ENCODE measurements around the gene DLG2.

DLG2 gene

DNA sequence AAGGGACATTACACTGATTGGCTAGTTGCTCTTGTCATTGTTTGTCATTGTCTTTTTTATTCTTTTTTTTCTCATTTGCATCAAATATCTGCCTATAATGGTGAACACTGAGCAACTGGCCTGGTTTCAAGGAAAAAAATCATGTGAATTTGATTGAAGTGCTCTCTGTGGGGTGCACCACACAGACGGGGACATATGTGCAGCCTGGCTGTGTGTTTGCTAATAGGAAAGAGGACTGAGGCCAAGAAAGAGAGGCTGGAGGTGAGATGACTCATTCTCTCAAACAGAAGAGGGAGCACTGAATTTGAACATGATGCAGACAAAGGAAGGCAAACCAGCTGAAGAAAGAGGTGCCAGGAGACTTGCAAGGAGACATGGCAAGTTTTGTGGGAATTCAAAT is 1656.1 kb downstream of the DLG2 start:
- no peak for ATAC-seq (replicated peaks)
- DNase-seq: no peak
- Mint-ChIP-seq H3K36me3 (no peaks in the 10 kb centered on the region), H3K4me1 (no peaks in the 10 kb centered on the region), H3K4me3 (no peak overlapping the region), H3K27me3 (no peaks in the 10 kb centered on the region), H3K27ac (no peak overlapping the region), H3K9me3 (no peaks in the 10 kb centered on the region)

DNA sequence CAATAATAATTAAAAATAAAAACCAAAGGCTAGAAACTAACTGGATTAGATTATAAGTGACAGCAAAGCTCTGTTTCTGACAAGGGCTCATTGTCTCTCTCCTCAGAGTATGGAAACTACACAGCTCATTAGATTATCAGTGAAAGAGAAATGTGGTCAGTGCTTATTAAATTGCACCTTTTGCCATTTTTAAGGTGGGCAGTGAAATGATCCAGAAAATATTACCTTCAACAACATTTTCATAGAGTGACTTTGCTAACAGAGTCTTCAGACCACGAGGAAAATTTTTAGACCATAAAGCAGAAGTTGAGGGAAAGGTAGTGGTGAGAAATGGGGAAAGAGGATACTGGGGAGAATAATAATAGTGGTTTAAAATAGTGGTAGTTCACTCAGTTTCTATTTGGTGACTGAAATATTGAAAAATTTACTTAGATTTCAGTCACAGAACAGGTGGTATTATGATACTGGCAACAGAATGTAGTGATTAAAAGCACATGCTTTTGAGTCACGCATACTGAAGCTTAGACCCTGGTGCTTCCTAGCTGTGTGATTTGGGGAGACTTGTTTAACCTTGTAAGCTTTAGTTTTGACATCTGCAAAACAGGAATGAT is 1657.0 kb downstream of the DLG2 start:
- H3K27me3 Mint-ChIP-seq: no peaks in the 10 kb centered on the region
- no peak overlapping the region for H3K4me3 Mint-ChIP-seq
- H3K36me3 Mint-ChIP-seq: no peaks in the 10 kb centered on the region
- no peaks in the 10 kb centered on the region for H3K9me3 Mint-ChIP-seq
- H3K27ac Mint-ChIP-seq: no peak overlapping the region
- no peak for DNase-seq
- H3K4me1 Mint-ChIP-seq: no peaks in the 10 kb centered on the region
- peak; percentile 57 for ATAC-seq (replicated peaks)

DNA sequence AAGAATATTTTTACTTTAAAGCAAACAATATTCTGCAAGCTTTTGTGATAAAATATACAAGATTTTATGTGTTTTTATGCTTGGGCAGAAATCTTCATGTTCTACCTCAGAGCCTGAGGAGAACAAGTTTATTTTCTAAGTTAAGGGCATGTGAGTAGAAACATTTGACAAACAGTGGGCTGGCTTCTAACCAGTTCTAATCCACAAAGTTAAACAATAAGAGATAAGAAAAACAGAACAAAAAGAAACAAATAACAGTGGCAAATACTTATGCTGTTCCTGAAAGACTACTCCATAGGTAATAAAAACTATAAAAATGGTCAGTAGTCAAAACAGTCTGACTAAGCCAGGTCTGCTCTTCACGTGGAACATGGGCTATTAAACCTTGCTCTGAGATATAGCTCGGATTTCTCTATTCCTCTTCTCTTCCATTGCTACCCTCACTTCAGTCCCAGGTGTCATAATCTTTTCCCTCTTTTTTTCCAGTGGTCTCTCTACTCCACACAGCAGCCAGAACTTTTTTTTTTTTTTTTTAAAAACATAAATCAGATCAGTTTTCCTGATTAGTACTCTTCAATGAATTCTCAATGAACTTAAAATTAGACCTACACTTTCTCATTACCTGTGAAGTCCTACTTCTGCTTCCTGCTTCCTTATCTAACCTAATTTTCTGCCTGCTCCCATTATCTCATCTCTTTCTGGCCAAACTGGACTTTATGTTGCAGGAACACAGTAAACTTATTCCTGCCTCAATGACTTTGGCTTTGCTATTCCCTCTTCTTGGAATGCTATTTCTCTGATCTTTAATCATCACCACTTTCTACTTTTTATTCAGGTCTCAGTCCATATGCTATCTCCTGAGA is 1669.9 kb downstream of the DLG2 start:
- DNase-seq (no peak), ATAC-seq (replicated peaks) (no peak)
- Mint-ChIP-seq H3K9me3 (no peaks in the 10 kb centered on the region), H3K27me3 (no peaks in the 10 kb centered on the region), H3K4me1 (no peaks in the 10 kb centered on the region), H3K4me3 (no peak overlapping the region), H3K27ac (no peak overlapping the region), H3K36me3 (no peaks in the 10 kb centered on the region)

DNA sequence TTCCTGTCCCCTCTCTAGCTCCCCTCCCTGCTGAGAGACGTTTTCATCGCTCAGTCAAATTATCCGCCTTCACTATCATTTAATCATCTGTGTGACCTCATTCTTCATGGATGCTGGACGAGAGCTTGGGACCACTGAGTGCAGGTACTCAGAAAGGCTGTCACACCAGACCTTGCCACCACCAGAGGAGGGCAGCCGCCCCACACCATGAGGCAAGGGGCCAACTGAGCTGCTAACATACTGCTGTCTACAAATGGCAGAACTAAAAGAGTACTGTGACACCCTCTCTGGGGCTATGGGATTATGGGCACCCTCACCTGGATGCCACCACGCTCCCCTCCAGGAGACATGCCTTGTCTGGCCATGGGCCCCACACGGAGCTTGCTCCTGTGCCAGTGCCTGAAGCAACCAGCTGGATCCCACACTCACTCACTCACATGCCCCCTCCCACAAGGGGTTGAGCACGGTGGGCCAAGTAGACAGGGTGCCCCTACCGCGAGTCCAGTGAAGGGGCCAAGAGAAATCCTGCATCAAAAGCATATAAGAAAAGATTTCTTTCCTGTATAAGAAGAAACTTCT is 1670.9 kb downstream of the DLG2 start:
- Mint-ChIP-seq H3K27ac (no peak overlapping the region), H3K36me3 (no peaks in the 10 kb centered on the region), H3K4me1 (no peaks in the 10 kb centered on the region), H3K4me3 (no peak overlapping the region), H3K27me3 (no peaks in the 10 kb centered on the region), H3K9me3 (peaks cover 0 to 2% of the 10 kb centered on the region in 2 donors)
- DNase-seq (no peak), ATAC-seq (replicated peaks) (no peak)

DNA sequence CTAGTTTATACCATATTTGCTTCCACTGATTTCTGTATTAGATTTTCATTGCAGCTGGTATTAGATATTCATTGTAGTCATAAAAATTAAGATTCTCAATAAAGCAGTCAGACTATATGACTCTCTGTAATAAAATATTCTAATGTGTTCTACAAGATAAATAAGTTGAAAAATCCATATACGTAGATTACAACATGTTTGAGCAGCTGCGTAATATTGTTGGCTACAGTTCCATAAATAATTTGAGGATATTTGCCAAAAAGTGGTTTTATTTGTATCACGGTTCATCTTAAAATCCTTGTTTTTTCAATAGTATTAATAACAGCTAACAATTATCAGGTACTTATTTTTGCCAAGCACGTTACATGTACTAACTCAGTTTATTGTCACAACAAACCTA is 1672.4 kb downstream of the DLG2 start:
- no peak for DNase-seq
- peaks cover 0 to 2% of the 10 kb centered on the region in 2 donors for H3K9me3 Mint-ChIP-seq
- no peak overlapping the region for H3K4me3 Mint-ChIP-seq
- ATAC-seq (replicated peaks): no peak
- H3K27me3 Mint-ChIP-seq: no peaks in the 10 kb centered on the region
- no peaks in the 10 kb centered on the region for H3K36me3 Mint-ChIP-seq
- no peak overlapping the region for H3K27ac Mint-ChIP-seq
- H3K4me1 Mint-ChIP-seq: no peaks in the 10 kb centered on the region

DNA sequence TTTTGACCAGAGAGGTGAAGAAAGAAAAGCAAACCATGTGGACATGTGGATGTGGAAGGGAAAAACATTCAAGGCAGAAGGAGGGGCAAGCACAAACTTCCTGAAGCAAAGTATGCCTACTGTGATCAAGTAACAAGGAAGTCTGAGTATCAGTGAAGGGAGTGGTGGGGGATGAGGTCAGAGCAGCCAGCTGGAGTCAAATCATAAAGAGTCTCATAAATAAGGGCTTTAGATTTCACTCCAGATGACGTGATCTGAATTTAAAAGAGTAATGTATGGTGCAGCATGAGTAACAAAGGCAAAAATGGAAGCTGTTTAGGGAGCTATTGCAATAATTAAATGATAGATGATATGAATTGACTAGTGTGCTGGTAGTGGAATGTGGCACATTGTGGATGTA is 1675.6 kb downstream of the DLG2 start:
- no peak for ATAC-seq (replicated peaks)
- no peaks in the 10 kb centered on the region for H3K4me1 Mint-ChIP-seq
- H3K4me3 Mint-ChIP-seq: no peak overlapping the region
- no peaks in the 10 kb centered on the region for H3K27me3 Mint-ChIP-seq
- no peak overlapping the region for H3K27ac Mint-ChIP-seq
- no peak for DNase-seq
- H3K36me3 Mint-ChIP-seq: no peaks in the 10 kb centered on the region
- peaks cover 0 to 2% of the 10 kb centered on the region in 2 donors for H3K9me3 Mint-ChIP-seq

DNA sequence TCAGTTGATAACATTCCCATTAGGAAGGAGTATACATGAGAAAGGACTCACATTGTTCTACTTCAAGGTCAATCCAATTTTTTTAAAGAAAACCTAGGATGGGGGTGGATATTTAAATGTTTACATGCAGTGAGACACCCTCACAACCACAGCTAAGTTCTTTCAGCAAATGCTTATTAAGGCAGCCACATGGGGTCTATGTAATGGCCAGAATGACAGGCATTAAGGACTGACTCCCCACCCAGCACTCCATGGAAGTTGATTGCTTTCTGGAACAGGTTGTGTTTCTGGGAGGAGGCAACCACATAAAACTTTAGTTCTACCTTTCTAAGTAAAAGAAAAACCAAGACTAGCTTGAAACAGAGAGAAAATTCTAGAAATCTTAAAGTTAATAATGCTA is 1678.9 kb downstream of the DLG2 start:
- no peak for ATAC-seq (replicated peaks)
- Mint-ChIP-seq H3K36me3 (no peaks in the 10 kb centered on the region), H3K4me1 (no peaks in the 10 kb centered on the region), H3K27ac (no peak overlapping the region), H3K27me3 (no peaks in the 10 kb centered on the region), H3K9me3 (peaks cover 0 to 4% of the 10 kb centered on the region in 2 donors), H3K4me3 (no peak overlapping the region)
- no peak for DNase-seq

DNA sequence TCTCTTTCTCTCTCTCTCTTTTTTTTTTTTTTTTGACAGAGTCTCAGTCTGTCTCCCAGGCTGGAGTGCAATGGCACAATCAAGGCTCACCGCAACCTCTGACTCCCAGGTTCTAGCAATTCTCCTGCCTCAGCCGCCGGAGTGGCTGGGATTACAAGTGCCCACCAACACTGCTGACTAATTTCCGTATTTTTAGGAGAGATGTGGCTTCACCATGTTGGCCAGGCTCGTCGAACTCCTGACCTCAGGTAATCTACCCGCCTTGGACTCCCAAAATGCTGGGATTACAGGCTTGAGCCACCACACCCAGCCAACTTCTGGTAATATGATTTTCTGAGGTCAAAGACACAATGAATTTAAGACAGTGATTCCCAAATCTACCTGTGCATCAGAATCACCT is 1681.2 kb downstream of the DLG2 start:
- no peaks in the 10 kb centered on the region for H3K4me1 Mint-ChIP-seq
- ATAC-seq (replicated peaks): no peak
- H3K36me3 Mint-ChIP-seq: no peaks in the 10 kb centered on the region

DNA sequence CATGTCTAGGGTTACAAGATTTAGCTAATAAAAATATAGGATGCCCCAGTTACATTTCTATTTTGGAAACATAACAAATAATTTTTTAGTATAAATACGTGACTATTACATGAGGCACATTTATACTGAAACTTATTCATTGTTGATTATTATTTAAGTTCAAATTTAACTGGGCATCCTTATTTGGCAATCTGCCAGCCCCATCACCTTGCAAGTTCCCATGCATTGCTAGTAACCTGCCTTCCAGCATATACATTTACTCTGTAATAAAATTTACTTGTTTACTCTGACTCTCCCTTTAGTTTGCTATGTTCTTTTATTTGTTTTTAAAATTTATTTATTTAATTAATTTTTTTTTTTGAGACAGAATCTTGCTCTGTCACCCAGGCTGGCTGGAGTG is 1686.1 kb downstream of the DLG2 start:
- no peak for ATAC-seq (replicated peaks)
- no peak overlapping the region for H3K4me3 Mint-ChIP-seq
- peaks cover 0 to 1% of the 10 kb centered on the region in 2 donors for H3K9me3 Mint-ChIP-seq
- H3K36me3 Mint-ChIP-seq: no peaks in the 10 kb centered on the region
- no peak for DNase-seq
- H3K4me1 Mint-ChIP-seq: peaks cover 0 to 1% of the 10 kb centered on the region in 2 donors
- no peak overlapping the region for H3K27ac Mint-ChIP-seq
- no peaks in the 10 kb centered on the region for H3K27me3 Mint-ChIP-seq

More for the DNA sequence above, 1681.2 kb downstream of the DLG2 start:
- no peak for DNase-seq
- Mint-ChIP-seq H3K27me3 (no peaks in the 10 kb centered on the region), H3K27ac (no peak overlapping the region), H3K4me3 (no peak overlapping the region), H3K9me3 (peaks cover 0 to 1% of the 10 kb centered on the region in 2 donors)

DNA sequence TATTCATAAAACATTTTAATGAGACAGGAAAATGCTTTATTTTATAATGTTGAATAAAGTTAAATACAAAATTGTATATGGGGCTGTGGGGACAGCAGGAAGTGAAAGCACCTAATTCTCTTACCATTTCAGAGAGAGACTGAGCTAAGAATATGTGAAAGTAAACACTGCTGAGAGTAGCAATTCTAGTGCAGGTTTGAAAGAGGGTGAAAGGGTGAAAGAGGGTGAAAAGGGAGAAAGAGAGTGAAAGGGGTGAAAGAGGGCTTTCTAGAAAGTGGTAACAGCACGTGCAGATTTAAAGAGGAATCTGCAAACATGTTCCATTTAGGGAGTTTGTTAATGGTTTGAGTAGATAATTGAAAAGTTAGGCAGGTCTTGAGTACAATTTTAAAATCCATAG is 1689.0 kb downstream of the DLG2 start:
- Mint-ChIP-seq H3K27ac (no peak overlapping the region), H3K9me3 (no peaks in the 10 kb centered on the region), H3K27me3 (no peaks in the 10 kb centered on the region), H3K4me3 (no peak overlapping the region), H3K4me1 (peaks cover 0 to 1% of the 10 kb centered on the region in 2 donors), H3K36me3 (no peaks in the 10 kb centered on the region)
- no peak for ATAC-seq (replicated peaks)
- DNase-seq: no peak

DNA sequence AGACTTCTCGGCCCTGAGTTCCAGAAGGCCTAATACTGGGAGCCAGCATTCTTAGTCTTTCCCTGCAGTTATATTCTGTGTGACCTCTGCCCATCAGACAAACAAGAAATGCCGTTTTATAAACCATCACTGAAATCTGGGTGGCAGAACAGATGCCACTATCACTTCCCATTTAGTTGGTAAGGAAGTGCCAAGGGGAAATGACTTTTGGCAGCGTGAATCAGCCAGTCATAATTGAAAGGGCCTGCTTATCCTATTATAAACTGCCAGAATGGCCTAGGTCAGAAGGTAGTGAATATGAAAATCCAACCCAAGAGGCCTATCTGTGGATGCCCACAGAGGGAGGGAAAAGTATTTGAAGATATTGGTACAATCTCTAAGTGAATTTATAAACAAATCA is 1694.1 kb downstream of the DLG2 start:
- no peak overlapping the region for H3K27ac Mint-ChIP-seq
- no peak overlapping the region for H3K4me3 Mint-ChIP-seq
- no peaks in the 10 kb centered on the region for H3K9me3 Mint-ChIP-seq
- ATAC-seq (replicated peaks) (no peak), DNase-seq (no peak)
- no peaks in the 10 kb centered on the region for H3K27me3 Mint-ChIP-seq
- H3K4me1 Mint-ChIP-seq: no peaks in the 10 kb centered on the region
- H3K36me3 Mint-ChIP-seq: no peaks in the 10 kb centered on the region

DNA sequence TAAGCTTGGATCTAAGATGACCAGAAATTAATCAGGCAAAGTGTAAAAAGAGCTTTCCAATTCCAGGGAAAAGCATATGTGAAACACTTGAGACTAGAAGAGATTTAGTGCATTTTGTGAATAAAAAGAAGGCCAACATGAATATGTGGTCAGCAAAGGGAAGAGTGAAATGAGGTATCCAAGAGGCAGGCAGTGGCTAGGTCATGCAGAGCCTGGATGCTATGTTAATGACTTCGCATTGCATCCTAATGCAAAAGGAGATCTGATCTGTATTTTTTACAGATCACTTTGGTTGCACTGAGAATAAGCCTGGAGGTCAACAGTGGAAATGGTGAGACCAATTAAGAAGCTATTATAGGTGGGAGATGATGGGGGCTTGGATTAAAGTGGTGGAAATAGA is 1699.7 kb downstream of the DLG2 start:
- ATAC-seq (replicated peaks) (no peak), DNase-seq (no peak)
- H3K27ac Mint-ChIP-seq: no peak overlapping the region
- no peaks in the 10 kb centered on the region for H3K27me3 Mint-ChIP-seq
- H3K4me1 Mint-ChIP-seq: no peaks in the 10 kb centered on the region
- no peak overlapping the region for H3K4me3 Mint-ChIP-seq
- no peaks in the 10 kb centered on the region for H3K9me3 Mint-ChIP-seq
- H3K36me3 Mint-ChIP-seq: no peaks in the 10 kb centered on the region

DNA sequence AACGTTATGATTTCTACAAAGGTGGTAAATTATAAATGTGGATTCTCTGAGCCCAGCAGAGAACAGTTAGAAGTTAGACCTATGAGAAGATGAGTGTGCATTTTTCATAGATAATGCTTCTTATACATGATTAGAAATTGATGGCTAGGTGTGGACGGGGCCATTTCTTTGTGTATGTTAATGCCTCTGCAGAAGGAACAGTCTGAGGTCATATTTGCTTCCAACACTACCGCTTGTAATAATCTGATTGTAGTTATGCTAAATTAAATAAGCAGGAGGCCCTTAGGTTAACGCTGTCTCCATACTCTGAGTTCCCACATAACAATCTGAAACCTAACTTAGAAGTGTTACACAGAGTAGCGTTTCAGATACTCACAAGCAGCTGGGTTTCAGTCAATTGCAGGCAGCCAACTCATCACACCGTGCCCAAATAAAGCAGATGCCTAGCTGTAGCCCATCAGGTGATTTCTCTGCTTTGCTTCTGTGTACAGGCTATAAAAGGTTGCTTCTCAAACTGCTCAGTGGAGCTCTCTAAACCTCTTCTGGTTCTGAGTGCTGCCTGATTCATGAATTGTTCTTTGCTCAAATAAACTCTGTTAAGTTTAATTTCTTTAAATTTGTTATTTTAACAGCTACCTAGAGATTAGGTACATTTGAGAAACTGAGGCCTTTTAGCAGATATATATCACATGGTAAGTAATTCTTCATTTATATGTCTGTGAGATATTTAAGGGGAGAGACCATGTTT is 1702.2 kb downstream of the DLG2 start:
- Mint-ChIP-seq H3K27ac (no peak overlapping the region), H3K4me1 (no peaks in the 10 kb centered on the region), H3K27me3 (no peaks in the 10 kb centered on the region), H3K36me3 (no peaks in the 10 kb centered on the region), H3K4me3 (no peak overlapping the region), H3K9me3 (no peaks in the 10 kb centered on the region)
- DNase-seq: no peak
- ATAC-seq (replicated peaks): no peak

DNA sequence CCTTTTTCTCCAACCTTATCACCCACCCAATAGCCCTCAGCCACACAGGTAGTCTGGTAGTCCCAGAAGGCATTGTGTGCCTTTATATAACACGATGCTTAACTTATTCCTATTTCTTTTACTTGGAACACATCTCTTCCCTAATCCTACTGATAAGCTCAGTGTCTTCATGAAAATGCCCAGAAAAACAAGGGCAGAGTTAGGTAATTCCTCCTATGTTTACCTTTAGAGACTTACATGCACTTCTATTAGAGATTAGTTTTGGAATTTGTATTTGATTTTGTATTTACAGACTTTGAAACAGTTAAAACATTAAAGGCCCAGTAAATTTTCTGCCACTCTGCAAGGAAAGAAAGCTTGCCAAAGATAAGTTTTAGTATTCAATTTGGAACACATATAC is 1703.2 kb downstream of the DLG2 start:
- Mint-ChIP-seq H3K27ac (no peak overlapping the region), H3K4me1 (no peaks in the 10 kb centered on the region), H3K4me3 (no peak overlapping the region), H3K9me3 (no peaks in the 10 kb centered on the region), H3K36me3 (no peaks in the 10 kb centered on the region), H3K27me3 (no peaks in the 10 kb centered on the region)
- DNase-seq (no peak), ATAC-seq (replicated peaks) (no peak)

All from stimulated activated naive B cell treated with anti-CD40 and anti-IgM and Interleukin-4, amounts not matched to agents 10 μg/mL and 1 μg/mL and 100 μg/mL, for 72 hours (primary cell).